IPS-18c (cell line): ENCODE results near the gene PEX11B.

Experiments
- H3K4me3 ChIP-seq: 2 replicates; pipeline ENCODE4 v1.7.0; 2013; ENCODE audit warnings: low read depth, mild to moderate bottlenecking, low read length, moderate library complexity; ENCODE audit not compliant: insufficient read depth
- H3K9me3 ChIP-seq: one replicate; pipeline ENCODE4 v1.6.1; 2013; ENCODE audit warnings: mild to moderate bottlenecking, low read length, moderate library complexity; ENCODE audit not compliant: control insufficient read depth, insufficient read depth

The PEX11B gene

GRCh38 chr1:145892486-145893087, 25.9 kb downstream of the PEX11B start:
- Histone ChIP-seq H3K9me3 (no peaks in the 10 kb centered on the region), H3K4me3 (no peak overlapping the region)

- no peak overlapping the region for H3K4me3 ChIP-seq
Measured at GRCh38 chr1:145891587-145892485, 26.7 kb downstream of the PEX11B start.

DNA sequence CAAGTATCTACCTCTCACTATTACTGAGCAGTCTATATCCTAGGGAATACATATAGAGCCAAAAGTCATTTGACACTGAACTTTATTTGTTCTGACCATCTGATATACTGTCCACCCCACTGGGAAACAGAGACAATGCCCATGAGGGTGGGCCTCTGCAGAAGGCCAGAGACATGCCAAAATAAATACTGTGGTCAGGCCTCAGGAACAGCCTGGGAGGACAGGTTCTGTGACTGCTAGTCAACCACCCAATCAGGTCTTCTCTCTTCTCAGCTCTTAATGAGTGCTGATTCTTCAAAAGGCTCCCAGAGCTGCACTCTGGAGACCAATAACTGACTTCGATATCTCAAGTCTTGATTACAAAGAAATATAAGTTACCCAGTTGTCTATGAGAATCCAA, 27.4 kb downstream of the PEX11B start:
- H3K9me3 ChIP-seq: no peaks in the 10 kb centered on the region
- H3K4me3 ChIP-seq: no peak overlapping the region

More at GRCh38 chr1:145891587-145892485, 26.7 kb downstream of the PEX11B start:
- H3K9me3 ChIP-seq: no peaks in the 10 kb centered on the region

DNA sequence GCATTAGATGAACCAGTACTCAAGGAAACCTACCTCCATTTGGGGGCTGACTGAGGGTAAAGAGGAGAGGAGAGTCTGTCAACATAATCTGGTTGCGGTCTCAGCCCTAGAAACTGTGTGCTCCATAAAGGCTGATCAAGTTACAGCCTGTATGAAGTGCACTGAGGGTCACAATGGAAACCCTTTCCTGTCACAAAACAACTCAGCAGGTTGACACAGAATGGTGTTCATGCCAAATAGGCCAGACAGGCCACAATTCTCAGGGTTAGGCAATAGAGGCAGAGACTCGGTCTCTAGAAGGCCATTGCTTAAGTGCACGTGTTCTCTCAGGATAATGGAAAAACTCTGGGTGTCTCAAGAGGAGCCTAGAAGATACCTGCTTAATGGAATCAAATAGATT, 28.8 kb downstream of the PEX11B start:
- Histone ChIP-seq H3K4me3 (no peak overlapping the region), H3K9me3 (no peaks in the 10 kb centered on the region)

- no peak overlapping the region for H3K4me3 ChIP-seq
- H3K9me3 ChIP-seq: no peaks in the 10 kb centered on the region
Measured at GRCh38 chr1:145887631-145888030, 30.9 kb downstream of the PEX11B start.

GRCh38 chr1:145886816-145887215, 31.7 kb downstream of the PEX11B start:
- no peaks in the 10 kb centered on the region for H3K9me3 ChIP-seq
- no peak overlapping the region for H3K4me3 ChIP-seq

GRCh38 chr1:145886390-145886789, 32.1 kb downstream of the PEX11B start:
- H3K9me3 ChIP-seq: no peaks in the 10 kb centered on the region
- H3K4me3 ChIP-seq: peak overlapping the region; percentile 83; the same call in 1 of the 2 replicates

- peak within 1 kb of the TSS; percentile 83 for H3K4me3 ChIP-seq
- no peaks in the 10 kb centered on the region for H3K9me3 ChIP-seq
Measured at GRCh38 chr1:145885738-145886287, 32.7 kb downstream of the PEX11B start, which contains the start of gene ANKRD35. ANKRD35 (minus strand) TSS chr1:145885866; CDS start chr1:145885758, 108 bp downstream.

DNA sequence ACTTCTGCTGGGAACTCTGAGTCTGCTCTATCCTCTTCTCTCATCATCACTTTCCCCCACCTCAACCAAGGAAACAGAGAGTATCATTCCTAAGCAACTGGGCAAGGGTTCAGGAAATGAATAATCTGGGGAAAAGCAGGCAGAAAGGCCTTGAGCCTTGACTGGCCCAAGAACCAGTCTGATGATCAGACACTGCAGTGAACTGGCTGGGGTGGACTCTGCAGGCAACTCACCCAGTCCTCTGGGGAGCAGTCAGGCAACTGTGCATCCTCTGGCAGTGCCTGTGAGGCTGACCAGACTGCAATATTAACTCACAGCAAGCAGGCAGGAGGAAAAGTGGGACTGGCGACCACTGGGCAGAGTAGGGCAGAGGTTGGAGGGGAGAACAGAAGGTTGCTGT, 33.8 kb downstream of the PEX11B start:
- no peak overlapping the region for H3K4me3 ChIP-seq
- no peaks in the 10 kb centered on the region for H3K9me3 ChIP-seq

- Histone ChIP-seq H3K4me3 (no peak overlapping the region), H3K9me3 (no peaks in the 10 kb centered on the region)
Measured at GRCh38 chr1:145879775-145880174, 38.7 kb downstream of the PEX11B start.

DNA sequence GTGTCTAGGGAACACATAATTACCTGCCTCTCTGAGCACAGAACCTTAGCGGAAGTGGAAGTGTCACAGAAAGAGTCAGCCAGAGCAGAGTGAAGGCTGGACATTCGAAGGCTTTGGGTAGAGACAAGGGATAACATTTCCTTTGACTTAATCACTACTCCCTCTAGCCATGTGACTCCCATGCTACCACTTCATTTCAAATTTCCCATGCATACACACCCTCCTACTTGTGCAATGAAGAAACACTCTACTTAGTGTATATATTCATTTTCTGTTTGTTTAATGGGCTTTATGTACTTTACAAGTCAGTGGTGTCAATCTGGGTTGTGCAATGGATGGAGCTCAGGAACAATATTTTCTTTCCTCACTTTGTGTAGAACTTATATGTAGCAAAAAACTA, 39.8 kb downstream of the PEX11B start:
- no peaks in the 10 kb centered on the region for H3K9me3 ChIP-seq

GRCh38 chr1:145877923-145878486, 40.5 kb downstream of the PEX11B start:
- Histone ChIP-seq H3K9me3 (no peaks in the 10 kb centered on the region), H3K4me3 (no peak overlapping the region)

More for the DNA sequence above, 39.8 kb downstream of the PEX11B start:
- H3K4me3 ChIP-seq: no peak overlapping the region

DNA sequence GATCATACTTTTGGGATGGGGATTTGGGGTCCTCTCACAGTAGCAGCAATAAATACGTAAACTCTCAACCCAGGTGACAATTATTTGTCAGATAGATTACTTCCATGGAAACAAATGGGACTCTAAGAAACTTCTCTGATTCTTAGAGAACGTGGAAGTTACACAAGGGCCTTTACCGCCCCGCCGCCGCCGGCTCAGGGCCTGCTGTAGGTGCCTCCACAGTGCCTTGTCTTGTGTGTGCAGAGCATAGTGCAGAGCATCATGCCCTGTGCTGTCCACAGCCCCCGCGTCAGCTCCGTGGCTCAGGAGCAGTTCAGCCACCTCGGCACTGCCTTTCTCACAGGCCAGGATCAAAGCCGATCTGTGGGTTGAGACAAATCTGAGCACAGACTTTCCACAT, 43.9 kb downstream of the PEX11B start:
- Histone ChIP-seq H3K9me3 (no peaks in the 10 kb centered on the region), H3K4me3 (no peak overlapping the region)

DNA sequence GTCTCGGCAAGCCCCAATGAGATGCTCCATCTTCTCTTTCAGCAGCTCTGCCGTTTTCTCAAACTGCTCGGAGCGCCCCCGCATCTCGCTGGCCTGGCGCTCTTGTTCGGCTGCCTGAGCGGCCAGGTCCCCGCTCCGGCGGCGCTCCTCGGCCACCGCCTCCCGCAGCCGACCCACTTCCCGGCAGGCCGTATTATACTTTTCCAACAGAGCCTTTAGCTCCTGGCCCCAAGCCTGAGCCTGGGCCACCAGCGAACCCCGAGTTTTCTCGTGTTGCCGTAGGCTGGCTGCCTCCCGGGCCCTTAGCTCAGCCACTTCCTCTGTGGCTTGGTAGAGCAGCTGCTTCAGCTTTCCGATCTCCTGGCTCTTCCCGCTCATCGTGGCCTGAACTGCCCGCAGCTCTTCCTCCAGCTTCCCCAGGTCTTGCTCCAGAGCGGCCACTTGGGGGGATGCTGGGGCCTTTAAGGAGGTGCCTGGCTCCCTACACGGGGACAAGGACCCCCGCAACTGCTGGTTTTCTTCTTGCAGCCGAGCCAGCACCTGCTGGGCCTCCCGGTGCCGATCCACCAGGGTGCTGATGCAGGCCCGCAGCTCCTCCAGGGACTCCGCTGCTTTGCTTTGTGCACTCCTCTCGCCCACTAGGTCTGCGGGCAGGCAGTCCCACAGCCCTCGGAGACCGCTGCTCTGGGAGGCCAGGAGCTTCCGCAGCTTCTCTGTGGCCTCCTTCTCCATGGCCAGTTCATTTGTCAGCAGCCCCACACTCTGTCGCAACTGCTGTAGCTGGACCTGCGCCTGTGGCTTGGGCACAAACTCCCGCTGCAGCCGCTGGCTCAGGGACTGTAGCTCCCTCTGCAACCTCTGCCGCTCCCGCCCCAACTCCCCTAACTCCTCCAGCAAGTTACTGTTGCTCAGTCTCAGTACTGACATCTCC, 46.3 kb downstream of the PEX11B start:
- peak overlapping the region; percentile 56 for H3K4me3 ChIP-seq

DNA sequence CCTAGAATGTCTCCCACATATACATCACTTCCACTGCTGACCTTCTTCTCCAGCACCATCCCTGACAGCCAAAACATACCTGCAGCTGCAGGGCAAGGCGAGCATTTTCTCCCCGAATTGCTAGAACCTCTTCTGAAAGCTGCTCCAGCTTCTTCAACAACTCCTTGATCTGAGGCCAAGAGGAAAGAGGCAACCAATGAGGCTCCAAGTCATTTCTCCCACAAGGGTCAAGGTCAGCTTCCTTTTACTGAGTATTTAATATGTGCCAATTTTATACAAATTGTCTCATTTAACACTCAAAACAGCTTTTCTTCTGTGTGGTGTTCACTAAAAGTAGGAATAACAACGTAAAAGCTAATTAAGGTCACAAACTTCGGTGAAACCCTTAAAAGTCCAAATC, 50.3 kb downstream of the PEX11B start:
- no peak overlapping the region for H3K4me3 ChIP-seq
- H3K9me3 ChIP-seq: peaks cover 2% of the 10 kb centered on the region

More for the DNA sequence above, 46.3 kb downstream of the PEX11B start:
- H3K9me3 ChIP-seq: peaks cover 2% of the 10 kb centered on the region

- Histone ChIP-seq H3K4me3 (no peak overlapping the region), H3K9me3 (no peaks in the 10 kb centered on the region)
Measured at GRCh38 chr1:145863282-145864018, 55.1 kb downstream of the PEX11B start.
